Bronchial epithelial cell (primary cell): Measurements from ENCODE around the gene SELENOT. TPM values are rescaled to one million over a fixed set of nuclear protein-coding genes. Genes with fewer than 3 reads are reported as not detected.

ENCODE experiments used
- DNase-seq: peaks from one replicate; pipeline ENCODE4 v3.0.0-alpha.2; 2010; ENCODE audit warnings: low read depth
- FAIRE-seq: peaks from 2 replicates; lab custom pipeline; 2011; peaks lifted over from hg19 to GRCh38; lab: Jason Lieb, UNC
- H3K27me3 ChIP-seq: 2 replicates; pipeline ENCODE4 v1.5.1; 2011; ENCODE audit warnings: low read length; ENCODE audit not compliant: control insufficient read depth, insufficient read depth
- H3K36me3 ChIP-seq: 2 replicates; pipeline ENCODE4 v1.5.1; 2011; ENCODE audit warnings: low read length; ENCODE audit not compliant: control insufficient read depth, insufficient read depth
- H3K4me3 ChIP-seq: 2 replicates; pipeline ENCODE4 v1.5.1; 2011; ENCODE audit warnings: mild to moderate bottlenecking, low read depth, low read length, control low read depth
- total RNA-seq: library from RNA; depleted of rRNA; stranded (reverse); fragments of >200 nt; gene quantifications from 2 replicates; pipeline ENCODE4 v1.2.1, GENCODE V29; 2014
- TF ChIP-seq, protein P1 (sequence below): IDR thresholded peaks from 2 replicates; pipeline ENCODE4 v1.5.1; 2011; ENCODE audit warnings: mild to moderate bottlenecking, moderate library complexity, low read length, control low read depth, inconsistent platforms; ENCODE audit not compliant: insufficient read depth, severe bottlenecking

The SELENOT gene
- total RNA-seq, 1 donor from 2014 or later = 167 TPM

DNA sequence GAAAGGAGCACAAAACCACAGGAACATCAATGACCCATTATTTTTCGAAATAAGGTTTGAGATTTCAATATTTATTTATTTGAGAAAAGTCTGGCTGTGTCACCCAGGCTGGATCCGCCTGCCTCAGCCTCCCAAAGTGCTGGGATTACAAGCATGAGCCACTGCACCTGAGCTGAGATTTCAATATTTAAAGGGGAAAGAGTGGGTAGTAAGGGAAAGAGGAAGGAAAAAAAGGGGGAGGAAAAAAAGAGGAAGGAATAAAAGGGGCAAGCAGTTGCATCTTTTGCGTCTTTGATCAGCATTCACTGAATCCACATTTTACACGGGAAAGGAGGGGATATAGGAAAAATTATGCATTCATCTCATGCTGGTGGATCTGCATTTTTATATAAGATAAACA is 53.2 kb downstream of the SELENOT start:
- FAIRE-seq = no peak
- no peak for DNase-seq
- Histone ChIP-seq H3K36me3 (no peaks in the 10 kb centered on the region), H3K27me3 (no peaks in the 10 kb centered on the region), H3K4me3 (no peak overlapping the region)
- TF ChIP-seq, protein P1, sequence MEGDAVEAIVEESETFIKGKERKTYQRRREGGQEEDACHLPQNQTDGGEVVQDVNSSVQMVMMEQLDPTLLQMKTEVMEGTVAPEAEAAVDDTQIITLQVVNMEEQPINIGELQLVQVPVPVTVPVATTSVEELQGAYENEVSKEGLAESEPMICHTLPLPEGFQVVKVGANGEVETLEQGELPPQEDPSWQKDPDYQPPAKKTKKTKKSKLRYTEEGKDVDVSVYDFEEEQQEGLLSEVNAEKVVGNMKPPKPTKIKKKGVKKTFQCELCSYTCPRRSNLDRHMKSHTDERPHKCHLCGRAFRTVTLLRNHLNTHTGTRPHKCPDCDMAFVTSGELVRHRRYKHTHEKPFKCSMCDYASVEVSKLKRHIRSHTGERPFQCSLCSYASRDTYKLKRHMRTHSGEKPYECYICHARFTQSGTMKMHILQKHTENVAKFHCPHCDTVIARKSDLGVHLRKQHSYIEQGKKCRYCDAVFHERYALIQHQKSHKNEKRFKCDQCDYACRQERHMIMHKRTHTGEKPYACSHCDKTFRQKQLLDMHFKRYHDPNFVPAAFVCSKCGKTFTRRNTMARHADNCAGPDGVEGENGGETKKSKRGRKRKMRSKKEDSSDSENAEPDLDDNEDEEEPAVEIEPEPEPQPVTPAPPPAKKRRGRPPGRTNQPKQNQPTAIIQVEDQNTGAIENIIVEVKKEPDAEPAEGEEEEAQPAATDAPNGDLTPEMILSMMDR = no peak

DNA sequence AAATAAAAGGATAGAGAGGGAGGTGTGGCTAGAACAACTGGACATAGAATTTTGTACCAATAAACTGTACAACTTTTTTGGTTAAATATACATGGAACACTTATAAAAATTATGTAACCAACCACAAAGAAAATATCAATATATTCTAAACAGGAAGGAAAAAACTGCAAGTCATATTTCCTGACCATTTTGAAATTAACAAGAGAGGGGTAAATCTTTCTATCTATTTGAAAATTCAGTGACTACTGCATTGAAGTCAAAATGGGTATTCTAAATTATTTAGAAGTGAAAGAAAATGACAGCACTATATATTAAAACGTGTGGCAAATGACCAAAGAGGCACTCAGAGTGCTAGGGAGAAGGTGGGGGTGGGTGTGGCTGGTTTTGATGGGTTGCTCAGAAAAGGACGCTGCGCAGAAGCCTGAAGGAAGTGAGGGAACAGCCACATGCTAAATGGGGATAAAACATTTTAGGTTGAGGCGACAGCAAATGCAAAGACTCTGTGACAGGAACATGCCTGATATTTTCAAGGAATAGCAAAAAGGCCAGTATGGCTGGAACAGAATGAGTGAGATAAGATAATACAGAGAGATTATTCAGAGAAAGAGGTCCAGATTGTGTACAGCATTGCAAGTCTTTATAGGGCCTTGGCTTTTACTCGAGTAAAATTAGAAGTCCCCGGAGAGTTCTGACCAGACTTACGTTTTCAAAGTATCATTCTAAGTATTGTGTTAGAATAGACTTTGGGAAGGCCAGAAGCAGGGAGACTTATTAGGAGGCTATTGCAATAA is 59.5 kb downstream of the SELENOT start:
- TF ChIP-seq, protein P1 = no peak
- no peak for FAIRE-seq
- no peak for DNase-seq
- no peaks in the 10 kb centered on the region for H3K36me3 ChIP-seq
- no peak overlapping the region for H3K4me3 ChIP-seq
- peaks cover 2% of the 10 kb centered on the region for H3K27me3 ChIP-seq

DNA sequence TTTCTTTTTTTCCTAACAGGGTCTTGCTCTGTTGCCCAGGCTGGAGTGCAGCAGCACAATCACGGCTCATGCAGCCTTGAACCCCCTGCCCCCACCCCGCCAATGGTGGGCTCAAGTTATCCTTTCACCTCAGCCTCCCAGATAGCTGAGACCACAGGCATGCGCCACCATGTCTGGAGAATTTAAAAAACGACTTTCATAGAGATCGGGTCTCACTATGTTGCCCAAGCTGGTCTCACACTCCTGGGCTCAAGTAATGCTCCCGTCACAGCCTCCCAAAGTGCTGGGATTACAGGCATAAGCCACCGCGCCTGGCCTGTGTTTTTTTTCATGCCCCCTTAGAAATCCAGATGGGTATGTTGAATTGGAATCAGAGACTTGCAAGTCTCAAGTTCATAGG is 60.3 kb downstream of the SELENOT start:
- TF ChIP-seq, protein P1 = no peak
- Histone ChIP-seq H3K36me3 (no peaks in the 10 kb centered on the region), H3K27me3 (peaks cover 2% of the 10 kb centered on the region), H3K4me3 (no peak overlapping the region)
- FAIRE-seq (no peak), DNase-seq (no peak)

GRCh38 chr3:150666167-150666566 is 63.0 kb downstream of the SELENOT start:
- TF ChIP-seq, protein P1 = no peak
- H3K27me3 ChIP-seq = peaks cover 2% of the 10 kb centered on the region
- DNase-seq = no peak
- no peak overlapping the region for H3K4me3 ChIP-seq
- H3K36me3 ChIP-seq = no peaks in the 10 kb centered on the region
- no peak for FAIRE-seq

DNA sequence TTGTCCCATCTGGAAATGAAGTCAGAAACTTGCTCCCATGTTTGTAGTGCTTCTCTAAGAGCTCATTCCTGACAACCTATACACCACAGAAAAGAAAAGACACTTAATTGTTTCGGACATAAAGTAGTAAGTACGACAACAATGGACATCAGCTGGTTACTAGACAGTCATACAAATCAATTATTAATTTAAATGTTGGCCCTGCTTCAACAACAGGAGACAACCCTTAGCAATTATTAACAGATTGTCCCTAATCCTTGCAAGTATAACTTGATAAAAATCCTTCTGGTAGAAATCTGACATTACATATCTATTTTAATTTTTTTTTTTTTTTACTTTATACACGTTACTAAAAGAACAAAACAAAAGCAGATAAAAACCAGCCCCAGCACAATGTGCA is 70.8 kb downstream of the SELENOT start:
- no peak for FAIRE-seq
- H3K36me3 ChIP-seq = no peaks in the 10 kb centered on the region
- no peak overlapping the region for H3K4me3 ChIP-seq
- TF ChIP-seq, protein P1 = no peak
- no peaks in the 10 kb centered on the region for H3K27me3 ChIP-seq
- no peak for DNase-seq
